Measurements from ENCODE around the gene ABLIM2.

DNA sequence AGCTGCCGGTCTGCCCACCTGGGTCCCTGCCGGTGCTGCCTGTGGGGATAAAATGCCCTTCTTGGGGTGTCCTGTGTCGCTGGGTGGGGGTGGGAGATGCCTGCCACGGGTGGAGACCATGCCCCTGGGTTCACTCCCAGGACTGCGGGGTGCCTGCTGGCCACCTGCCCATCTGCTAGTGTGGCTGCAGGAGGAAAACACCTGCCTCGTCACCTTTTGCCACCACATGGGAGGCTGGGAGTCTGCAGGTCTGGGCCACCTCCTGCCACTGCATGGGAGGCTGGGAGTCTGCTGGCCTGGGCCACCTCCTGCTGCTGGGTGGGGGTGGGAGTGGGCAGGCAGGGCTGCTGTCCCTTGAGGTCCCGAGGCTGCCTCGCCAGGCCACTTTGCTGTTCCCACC lies 160.2 kb downstream of the ABLIM2 start:
- TF ChIP-seq, protein P1, sequence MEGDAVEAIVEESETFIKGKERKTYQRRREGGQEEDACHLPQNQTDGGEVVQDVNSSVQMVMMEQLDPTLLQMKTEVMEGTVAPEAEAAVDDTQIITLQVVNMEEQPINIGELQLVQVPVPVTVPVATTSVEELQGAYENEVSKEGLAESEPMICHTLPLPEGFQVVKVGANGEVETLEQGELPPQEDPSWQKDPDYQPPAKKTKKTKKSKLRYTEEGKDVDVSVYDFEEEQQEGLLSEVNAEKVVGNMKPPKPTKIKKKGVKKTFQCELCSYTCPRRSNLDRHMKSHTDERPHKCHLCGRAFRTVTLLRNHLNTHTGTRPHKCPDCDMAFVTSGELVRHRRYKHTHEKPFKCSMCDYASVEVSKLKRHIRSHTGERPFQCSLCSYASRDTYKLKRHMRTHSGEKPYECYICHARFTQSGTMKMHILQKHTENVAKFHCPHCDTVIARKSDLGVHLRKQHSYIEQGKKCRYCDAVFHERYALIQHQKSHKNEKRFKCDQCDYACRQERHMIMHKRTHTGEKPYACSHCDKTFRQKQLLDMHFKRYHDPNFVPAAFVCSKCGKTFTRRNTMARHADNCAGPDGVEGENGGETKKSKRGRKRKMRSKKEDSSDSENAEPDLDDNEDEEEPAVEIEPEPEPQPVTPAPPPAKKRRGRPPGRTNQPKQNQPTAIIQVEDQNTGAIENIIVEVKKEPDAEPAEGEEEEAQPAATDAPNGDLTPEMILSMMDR (conservative IDR thresholded peaks at IDR 0.05): no peak
- no peak for TF ChIP-seq ZFX (IDR thresholded peaks at IDR 0.05)

Data from C4-2B (cell line).